ENCODE measurements around the gene HOXD1. TPM values are rescaled to one million over a fixed set of nuclear protein-coding genes. Genes with fewer than 3 reads are reported as not detected.

HOXD1 gene
- total and polyA plus RNA-seq, 2 of the 4 experiments (the other 2 are of a cell fraction) = not detected

GRCh38 chr2:176150584-176151441 is 37.7 kb upstream of the HOXD1 start:
- Histone ChIP-seq H3K4me2 (ENCODE audit: low read depth, low read length) (no peak overlapping the region), H2BK20ac (ENCODE audit: low read depth, low read length) (no peak overlapping the region), H3K18ac (ENCODE audit: low read depth, low read length) (no peak overlapping the region), H2BK5ac (ENCODE audit: low read depth, low read length, poor library complexity, severe bottlenecking) (no peak overlapping the region), H2AFZ (replicated peaks; ENCODE audit: low read length, poor library complexity) (no peak overlapping the region), H4K5ac (ENCODE audit: low read depth, low read length) (no peak overlapping the region), H3K9ac (ENCODE audit: low read depth, low read length) (no peak overlapping the region), H2AK9ac (replicated peaks; ENCODE audit: low read depth, low read length, poor library complexity) (no peak overlapping the region), H3K79me1 (ENCODE audit: low read depth in 1 of 2, low read length in 2 of 2) (no peaks in the 10 kb centered on the region), H2BK15ac (ENCODE audit: low read depth, low read length) (no peak overlapping the region), H3K14ac (replicated peaks; ENCODE audit: low read depth, low read length) (no peak overlapping the region), H3K9me3 (ENCODE audit: control insufficient read depth, insufficient read depth, low read length) (peaks cover 8% of the 10 kb centered on the region), H4K8ac (ENCODE audit: low read depth in 2 of 2, low read length in 2 of 2) (no peak overlapping the region), H2BK120ac (ENCODE audit: low read depth, low read length) (no peak overlapping the region), H3K9me1 (ENCODE audit: insufficient read depth, low read length) (no peaks in the 10 kb centered on the region), H3K27me3 (ENCODE audit: control insufficient read depth, insufficient read depth, low read length) (peaks cover 88% of the 10 kb centered on the region), H3K4ac (ENCODE audit: low read depth, low read length) (no peak overlapping the region), H3K4me1 (ENCODE audit: control insufficient read depth, insufficient read depth, low read length) (no peaks in the 10 kb centered on the region), H4K91ac (ENCODE audit: insufficient read depth, low read depth, low read length) (no peak overlapping the region), H3K23ac (ENCODE audit: low read depth, low read length) (no peak overlapping the region), H4K20me1 (ENCODE audit: insufficient read depth, low read length) (no peaks in the 10 kb centered on the region), H3K4me3 (ENCODE audit: insufficient read depth, low read depth, low read length) (no peak overlapping the region), H2AK5ac (ENCODE audit: low read depth, low read length) (no peak overlapping the region), H3K36me3 (ENCODE audit: control insufficient read depth, insufficient read depth, low read length) (no peaks in the 10 kb centered on the region), H3K27ac (ENCODE audit: insufficient read depth, low read length) (no peak overlapping the region), H3K56ac (ENCODE audit: extremely low read depth, insufficient read depth, low read length) (no peak overlapping the region)
- no peak for ATAC-seq (ENCODE audit: low read depth)
- intact Hi-C loops (cut with micrococcal nuclease) (no loop called here), dilution Hi-C loops (cut with HindIII; ENCODE audit: low sequenced_read_pairs, unreplicated experiment) (no loop called here), in situ Hi-C loops (cut with MboI; ENCODE audit: low sequenced_read_pairs) (no loop called here)
- CTCF ChIA-PET = interaction anchor here (0.5 kb wide), 1 partner anchor 487 kb away, joined by 5 read pairs; no protein-coding TSS in a partner anchor
- BruUV-seq (replicated peaks) = no TSS peak
- WGBS, 2 experiments (ENCODE audit: extremely low coverage in 2 of 2, insufficient read length in 1 of 2) = no CpG with 5 or more reads among the region's 14 CpGs
- POLR2A ChIA-PET (ENCODE audit: unreplicated experiment) = no interaction called here
- DNase-seq = no peak
- TF ChIP-seq CTCF (conservative IDR thresholded peaks at IDR 0.05; ENCODE audit: low read depth, low read length) (no peak), FOS (IDR thresholded peaks at IDR 0.05; ENCODE audit: low read depth, low read length) (no peak), BHLHE40 (IDR thresholded peaks at IDR 0.05; ENCODE audit: low read depth, low read length) (no peak), MAFK (IDR thresholded peaks at IDR 0.05; ENCODE audit: low read depth, low read length) (no peak), CEBPB (IDR thresholded peaks at IDR 0.05; ENCODE audit: low read depth, low read length) (no peak), ELK1 (IDR thresholded peaks at IDR 0.05; ENCODE audit: borderline replicate concordance, low read depth, low read length) (no peak), SMC3 (IDR thresholded peaks at IDR 0.05; ENCODE audit: low read depth, low read length) (no peak), MAZ (IDR thresholded peaks at IDR 0.05; ENCODE audit: borderline replicate concordance, low read depth, low read length) (no peak), RFX5 (IDR thresholded peaks at IDR 0.05; ENCODE audit: low read depth, low read length) (no peak), RAD21 (IDR thresholded peaks at IDR 0.05; ENCODE audit: low read length) (no peak), USF2 (IDR thresholded peaks at IDR 0.05; ENCODE audit: low read depth, low read length) (no peak), POLR2A (IDR thresholded peaks at IDR 0.05; ENCODE audit: low read depth, low read length) (no peak), NFE2L2 (IDR thresholded peaks at IDR 0.05; ENCODE audit: low read depth, low read length) (no peak), MXI1 (IDR thresholded peaks at IDR 0.05; ENCODE audit: borderline replicate concordance, low read depth, low read length) (no peak), RCOR1 (IDR thresholded peaks at IDR 0.05; ENCODE audit: insufficient replicate concordance, low read length) (no peak)

Measured in IMR-90 (cell line).